HG03521 (cell line): Measurements from ENCODE around the gene LCN15.
"Not testable (repeated sequence)": the region's sequence is repeated elsewhere in the genome, so short reads cannot be mapped to it uniquely, and the experiment has no call there.

ENCODE experiments used
- ATAC-seq: cut with Tn5 transposase; IDR thresholded peaks from one replicate; pipeline ENCODE4 v1.9.1; 2021; ENCODE audit warnings: mild to moderate bottlenecking, moderate library complexity; ENCODE audit not compliant: unreplicated experiment

LCN15 gene

GRCh38 chr9:136723362-136723976 is 40.8 kb downstream of the LCN15 start:
- ATAC-seq, result no peak

DNA sequence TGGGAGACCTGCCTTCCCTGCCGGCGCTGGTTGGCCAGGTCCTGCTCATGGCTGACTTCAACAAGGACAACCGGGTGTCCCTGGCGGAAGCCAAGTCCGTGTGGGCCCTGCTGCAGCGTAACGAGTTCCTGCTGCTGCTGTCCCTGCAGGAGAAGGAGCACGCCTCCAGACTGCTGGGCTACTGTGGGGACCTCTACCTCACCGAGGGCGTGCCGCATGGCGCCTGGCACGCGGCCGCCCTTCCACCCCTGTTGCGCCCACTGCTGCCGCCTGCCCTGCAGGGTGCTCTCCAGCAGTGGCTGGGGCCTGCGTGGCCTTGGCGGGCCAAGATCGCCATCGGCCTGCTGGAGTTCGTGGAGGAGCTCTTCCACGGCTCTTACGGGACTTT is 41.4 kb downstream of the LCN15 start:
- ATAC-seq, result no peak

DNA sequence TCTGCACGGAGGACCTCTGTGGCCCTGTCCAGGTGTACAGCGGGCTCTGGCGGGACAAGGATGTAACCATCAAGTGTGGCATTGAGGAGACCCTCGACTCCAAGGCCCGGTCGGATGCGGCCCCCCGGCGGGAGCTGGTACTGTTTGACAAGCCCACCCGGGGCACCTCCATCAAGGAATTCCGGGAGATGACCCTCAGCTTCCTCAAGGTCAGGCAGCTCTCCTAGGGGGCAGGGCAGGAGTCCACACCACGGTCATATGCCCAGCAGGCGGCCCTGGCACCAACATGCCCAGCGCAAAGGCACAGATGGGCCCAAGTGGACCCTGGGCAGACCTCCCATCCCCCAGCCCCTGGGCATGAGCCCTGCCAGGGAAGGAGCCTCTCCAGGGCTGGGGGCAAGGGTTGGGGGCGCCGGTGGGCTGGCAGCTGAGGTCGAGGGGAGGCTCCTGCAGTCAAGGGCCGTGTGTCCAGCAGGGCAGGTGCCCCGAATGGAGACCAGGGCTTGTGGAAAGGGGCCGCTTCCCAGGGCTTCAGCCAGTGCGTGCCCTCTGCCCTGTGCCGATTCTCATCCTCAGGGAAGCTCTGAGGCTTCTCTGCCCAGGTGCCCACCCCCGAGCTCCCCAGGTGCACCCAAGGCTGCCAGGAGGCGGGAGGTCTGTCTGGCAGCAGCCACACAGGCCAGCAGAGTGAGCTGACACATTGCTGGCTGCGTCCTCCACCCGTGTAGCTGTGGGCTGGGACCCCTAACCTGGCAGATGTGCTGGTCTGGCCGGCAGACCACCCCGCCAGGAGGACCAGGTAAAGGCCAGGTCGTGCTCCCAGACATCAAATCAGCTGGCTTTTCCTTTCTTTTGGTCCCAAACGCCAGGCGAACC is 42.0 kb downstream of the LCN15 start:
- ATAC-seq, result no peak

DNA sequence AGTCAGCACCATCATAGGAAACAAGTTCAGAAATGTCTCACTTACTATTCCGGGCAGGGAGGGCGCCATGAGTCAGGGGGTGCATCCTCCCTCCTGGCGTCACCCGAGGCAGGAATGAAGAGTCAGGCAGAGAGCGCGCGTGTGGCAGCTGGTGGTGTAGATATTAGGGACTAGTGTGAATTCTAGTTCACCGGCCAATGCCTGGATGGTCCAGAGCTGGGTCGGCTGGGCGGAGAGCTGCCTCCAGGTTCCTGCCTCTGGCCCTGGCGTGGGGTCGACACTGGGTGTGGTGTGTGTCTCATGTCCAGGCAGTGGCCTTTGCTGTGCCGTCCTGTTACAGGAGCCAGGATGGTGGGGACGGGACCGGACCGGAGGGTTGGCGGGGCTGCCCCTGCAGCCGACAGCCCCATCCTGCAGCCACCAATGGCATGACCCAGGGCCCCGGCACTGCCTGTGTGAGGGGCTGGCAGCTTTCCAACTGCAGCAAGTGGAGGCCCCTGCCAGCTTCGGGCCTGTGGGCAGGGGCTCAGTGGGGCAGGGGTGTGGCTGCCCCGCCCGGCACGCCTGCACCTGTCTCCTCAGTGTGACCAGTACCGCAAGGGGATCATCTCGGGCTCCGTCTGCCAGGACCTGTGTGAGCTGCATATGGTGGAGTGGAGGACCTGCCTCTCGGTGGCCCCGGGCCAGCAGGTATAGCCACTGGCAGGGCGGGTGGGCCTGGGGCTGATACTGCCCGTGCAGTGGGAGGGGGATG is 42.8 kb downstream of the LCN15 start:
- no peak for ATAC-seq

DNA sequence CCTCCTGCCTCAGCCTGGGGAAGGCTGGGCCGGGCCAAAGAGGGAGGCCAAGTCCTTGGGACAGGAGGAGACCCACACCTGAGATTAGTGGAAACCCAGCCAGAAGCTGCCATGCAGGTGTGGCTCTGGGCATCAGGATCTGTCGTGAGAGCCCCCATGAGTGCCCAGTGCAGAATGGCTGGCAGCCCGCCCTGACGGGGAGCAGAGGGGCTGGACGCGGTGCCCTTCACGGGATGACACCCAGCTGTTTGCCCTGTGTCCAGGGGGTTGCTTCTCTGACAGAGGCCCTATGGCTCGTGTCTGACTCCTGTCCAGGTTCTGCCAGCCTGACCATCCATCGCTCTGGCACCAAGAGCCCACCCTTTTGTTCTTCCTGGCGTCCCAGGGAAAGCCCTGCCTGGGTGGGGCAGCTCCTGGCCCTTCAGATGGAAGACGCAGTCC is 43.4 kb downstream of the LCN15 start:
- ATAC-seq, result no peak

GRCh38 chr9:136720251-136720897 is 43.9 kb downstream of the LCN15 start:
- ATAC-seq, result no peak

DNA sequence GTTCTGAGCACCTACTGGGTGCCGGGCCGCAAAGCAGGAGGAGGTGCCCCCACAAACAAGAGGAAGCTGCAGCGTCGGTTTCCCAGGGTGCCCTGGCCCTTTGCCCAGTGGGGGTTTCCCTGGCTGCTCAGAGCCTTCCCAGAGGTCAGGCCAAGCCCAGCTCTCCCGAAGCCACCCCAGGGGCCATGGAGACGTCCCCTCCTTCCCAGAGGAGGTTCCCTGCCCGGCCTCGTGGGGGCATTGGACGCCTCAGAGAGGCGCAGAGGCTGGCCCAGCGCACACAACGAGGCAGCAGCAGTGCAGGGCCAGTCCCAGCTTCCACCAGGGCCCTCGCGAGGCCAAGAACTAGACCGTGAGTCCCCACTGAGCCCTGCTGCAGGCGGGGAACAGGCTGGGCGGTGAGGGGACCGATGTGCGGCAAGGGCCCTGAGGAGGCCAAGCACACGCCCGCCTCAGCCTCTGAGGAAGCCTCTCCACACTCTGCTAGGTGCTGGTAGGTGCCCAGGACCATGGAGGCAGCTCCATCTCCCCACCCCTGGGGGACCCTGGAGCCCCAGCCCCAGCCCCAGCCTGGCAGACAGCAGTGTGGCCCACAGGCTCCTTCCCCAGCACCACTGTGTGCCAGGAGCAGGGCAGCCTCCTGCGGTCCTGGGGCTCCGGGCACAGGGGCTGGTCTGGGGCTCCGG is 45.0 kb downstream of the LCN15 start:
- ATAC-seq, result no peak

DNA sequence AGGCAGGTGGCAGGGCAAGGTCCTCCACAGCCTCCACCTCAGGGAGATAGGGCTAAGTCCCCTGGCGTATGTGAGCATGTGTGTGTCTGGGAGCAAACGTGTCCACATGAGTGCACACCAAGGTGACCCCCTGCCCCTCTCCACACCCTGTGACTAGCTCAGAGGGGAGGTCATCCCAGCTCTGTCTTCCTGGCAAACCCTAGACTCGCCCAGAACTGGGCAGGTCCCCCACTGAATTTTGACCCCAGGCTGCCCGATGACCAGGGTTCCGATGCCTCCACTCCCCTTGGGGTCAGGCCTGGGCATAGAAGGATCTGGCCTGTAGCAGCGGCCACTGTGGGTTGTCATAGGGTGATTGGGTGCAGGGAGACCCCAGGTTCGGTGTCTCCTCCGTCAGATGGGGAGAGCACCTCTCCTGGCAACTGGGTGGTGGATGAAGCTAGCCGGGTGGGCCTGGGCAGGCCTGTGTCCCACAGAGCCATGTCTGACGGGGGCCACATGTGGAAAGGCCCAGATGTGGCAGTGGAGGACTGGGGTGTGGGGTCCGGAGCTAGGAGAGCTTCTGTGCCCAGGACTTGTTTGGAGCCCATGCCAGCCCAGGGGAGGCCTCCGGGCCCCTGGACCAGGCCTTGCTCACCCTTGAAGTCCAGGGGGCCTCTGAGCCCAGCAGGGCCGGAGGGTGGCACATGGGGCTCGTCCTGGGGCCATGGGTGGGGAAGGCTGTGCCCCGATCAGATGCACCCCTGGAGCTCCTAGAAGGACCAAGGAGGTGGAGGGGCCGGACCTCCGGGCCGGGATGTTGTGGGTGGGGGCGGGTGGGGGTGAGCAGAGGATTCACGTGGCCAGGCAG is 45.7 kb downstream of the LCN15 start:
- ATAC-seq, result no peak

DNA sequence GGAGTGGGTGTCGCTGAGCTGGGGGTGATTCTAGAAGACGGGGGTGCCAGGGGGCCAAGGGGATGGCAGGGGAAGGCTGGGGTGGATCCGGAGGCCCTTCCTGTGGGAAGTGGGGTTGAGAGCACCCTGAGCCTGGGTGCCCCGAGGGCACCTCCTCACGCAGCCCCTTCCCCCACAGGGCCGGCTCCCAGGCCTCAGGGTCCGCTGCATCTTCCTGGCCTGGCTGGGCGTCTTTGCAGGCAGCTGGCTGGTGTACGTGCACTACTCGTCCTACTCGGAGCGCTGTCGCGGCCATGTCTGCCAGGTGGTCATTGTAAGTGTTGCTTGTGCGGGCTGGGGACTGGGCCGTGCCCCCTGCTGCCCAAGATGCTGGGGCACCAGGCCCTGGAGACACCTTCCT is 46.9 kb downstream of the LCN15 start:
- no peak for ATAC-seq

- no peak for ATAC-seq
These were observed 49.4 kb downstream of the LCN15 start for GRCh38 chr9:136714893-136715274.

- ATAC-seq, result no peak
These were observed 50.0 kb downstream of the LCN15 start for GRCh38 chr9:136714096-136714892.

DNA sequence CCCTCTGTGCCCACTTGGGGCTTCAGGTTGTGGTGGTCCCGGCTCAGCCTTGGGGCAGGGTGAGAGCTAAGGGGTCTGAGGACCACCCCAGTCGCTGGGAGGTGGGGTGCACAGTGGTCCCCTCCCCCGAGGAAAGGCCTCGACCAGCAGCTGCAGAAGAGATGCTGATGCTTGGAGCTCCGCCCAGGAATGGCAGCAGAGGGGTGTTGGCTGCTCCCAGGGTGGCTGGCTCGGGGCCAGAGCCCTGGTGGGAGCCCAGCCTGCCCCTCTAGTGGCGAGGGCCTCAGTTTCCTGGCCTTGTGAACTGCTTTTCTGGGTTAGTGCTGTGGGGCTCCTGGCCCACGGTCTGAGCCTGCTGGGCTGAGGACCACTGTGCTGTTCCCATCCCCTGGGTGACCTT is 50.8 kb downstream of the LCN15 start:
- ATAC-seq, result no peak

GRCh38 chr9:136712690-136713544 is 51.4 kb downstream of the LCN15 start:
- no peak for ATAC-seq

DNA sequence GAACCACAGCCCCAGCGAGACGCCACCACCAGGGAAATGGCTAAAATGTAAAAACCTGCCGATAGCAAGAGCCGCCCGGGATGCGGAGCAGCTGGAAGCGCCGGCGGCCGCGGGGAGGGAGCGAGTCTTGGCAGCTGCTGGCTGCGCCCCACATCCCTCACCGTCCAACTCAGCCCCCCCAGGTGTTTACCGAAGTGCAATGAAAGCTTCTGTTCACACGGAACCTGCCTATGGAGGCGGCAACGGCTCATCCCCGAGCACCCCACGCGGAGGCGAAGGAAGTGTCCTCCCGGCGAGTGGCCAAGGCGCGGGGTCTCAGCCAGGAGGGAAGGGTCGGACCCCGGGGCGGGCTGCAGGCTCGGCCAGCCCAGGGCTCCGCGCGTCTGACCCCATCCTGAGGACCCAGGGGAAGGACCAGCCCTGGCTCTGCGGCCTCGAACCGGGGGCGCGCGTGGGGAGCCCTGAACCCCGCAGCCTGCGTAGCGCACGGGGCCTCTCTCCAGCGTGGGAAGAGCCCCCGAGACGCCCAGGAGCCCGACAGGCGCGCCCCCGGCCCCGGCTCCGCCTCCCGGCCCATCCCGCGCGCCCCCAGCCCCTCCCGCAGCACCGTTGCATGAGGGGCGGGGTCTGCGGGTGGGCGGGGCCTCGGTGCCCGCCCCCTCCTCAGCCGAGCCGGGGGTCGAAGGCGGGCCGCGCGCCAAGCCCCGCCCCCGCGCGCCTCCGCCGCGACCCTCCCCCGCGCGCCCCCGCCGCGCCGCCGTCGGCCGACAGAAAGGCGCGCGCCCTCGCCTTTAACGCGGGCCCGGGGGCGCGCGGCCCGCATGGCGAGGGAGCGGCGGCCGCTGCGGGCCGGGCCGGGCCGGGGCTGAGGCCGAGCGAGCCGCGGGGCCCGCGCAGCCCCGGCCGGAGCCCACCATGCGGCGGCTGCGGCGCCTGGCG is 52.3 kb downstream of the LCN15 start, which contains the start of gene DIPK1B:
Gene DIPK1B (plus strand): TSS at position 822 of the 939 bp plus-strand sequence. CDS start 94 bp downstream, at position 916.
- ATAC-seq, result no peak

- ATAC-seq, result not testable (repeated sequence)
These were observed 53.1 kb downstream of the LCN15 start for GRCh38 chr9:136711219-136711648.

DNA sequence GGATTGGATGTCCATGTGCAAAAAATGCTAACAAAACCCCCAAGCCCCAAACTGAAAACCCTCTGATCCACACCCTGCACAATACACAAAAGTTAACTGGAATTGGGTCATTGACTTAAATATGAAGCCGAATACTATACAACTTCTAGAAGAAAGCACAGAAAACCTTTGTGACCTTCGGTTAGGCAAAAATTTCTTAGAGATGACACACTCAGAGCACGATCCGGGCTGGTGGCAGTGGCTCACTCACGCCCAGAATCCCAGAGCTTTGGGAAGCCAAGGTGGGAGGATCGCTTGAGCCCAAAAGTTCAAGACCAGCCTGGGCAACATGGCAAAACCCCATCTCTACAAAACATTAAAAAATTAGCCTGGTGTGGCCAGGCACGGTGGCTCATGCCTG is 53.8 kb downstream of the LCN15 start:
- ATAC-seq, result no peak
